ENCODE results near the gene UIMC1. TPM values are rescaled to one million over a fixed set of nuclear protein-coding genes. Genes with fewer than 3 reads are reported as not detected.
"Not testable (repeated sequence)": the region's sequence is repeated elsewhere in the genome, so short reads cannot be mapped to it uniquely, and the experiment has no call there.

Gene UIMC1
- total and polyA plus RNA-seq, 8 donors = 11.6 to 81.7 (median 33.2) TPM

- TF ChIP-seq POLR2AphosphoS5 (IDR thresholded peaks at IDR 0.05) = no peak
- no peak for TF ChIP-seq EP300 (IDR thresholded peaks at IDR 0.05)
- no peak for TF ChIP-seq POLR2A (IDR thresholded peaks at IDR 0.05)
- TF ChIP-seq, protein P1, sequence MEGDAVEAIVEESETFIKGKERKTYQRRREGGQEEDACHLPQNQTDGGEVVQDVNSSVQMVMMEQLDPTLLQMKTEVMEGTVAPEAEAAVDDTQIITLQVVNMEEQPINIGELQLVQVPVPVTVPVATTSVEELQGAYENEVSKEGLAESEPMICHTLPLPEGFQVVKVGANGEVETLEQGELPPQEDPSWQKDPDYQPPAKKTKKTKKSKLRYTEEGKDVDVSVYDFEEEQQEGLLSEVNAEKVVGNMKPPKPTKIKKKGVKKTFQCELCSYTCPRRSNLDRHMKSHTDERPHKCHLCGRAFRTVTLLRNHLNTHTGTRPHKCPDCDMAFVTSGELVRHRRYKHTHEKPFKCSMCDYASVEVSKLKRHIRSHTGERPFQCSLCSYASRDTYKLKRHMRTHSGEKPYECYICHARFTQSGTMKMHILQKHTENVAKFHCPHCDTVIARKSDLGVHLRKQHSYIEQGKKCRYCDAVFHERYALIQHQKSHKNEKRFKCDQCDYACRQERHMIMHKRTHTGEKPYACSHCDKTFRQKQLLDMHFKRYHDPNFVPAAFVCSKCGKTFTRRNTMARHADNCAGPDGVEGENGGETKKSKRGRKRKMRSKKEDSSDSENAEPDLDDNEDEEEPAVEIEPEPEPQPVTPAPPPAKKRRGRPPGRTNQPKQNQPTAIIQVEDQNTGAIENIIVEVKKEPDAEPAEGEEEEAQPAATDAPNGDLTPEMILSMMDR (IDR thresholded peaks at IDR 0.05) = no peak
- no peak for DNase-seq
- Histone ChIP-seq H3K4me3 (no peak overlapping the region), H3K9me3 (no peaks in the 10 kb centered on the region), H3K27me3 (no peaks in the 10 kb centered on the region), H3K36me3 (no peaks in the 10 kb centered on the region), H3K27ac (no peak overlapping the region), H3K4me1 (peaks cover 12 to 59% (median 33%) of the 10 kb centered on the region in 4 donors)
- intact Hi-C loops (cut with DNase I; ENCODE audit: low total_unique reads) = no loop called here
- WGBS, 5 donors = 69 to 74% (median 71%) methylated on average over 5 of the region's 5 CpGs
Observed at GRCh38 chr5:177003649-177004048, 2.9 kb downstream of the UIMC1 start.

GRCh38 chr5:176999526-176999925 lies 7.1 kb downstream of the UIMC1 start:
- DNase-seq; H3K4me3 ChIP-seq; H3K27me3 ChIP-seq; H3K27ac ChIP-seq; intact Hi-C loops (cut with DNase I; ENCODE audit: low total_unique reads); H3K9me3 ChIP-seq; H3K36me3 ChIP-seq: not testable (repeated sequence)
- peaks cover 15 to 80% (median 34%) of the 10 kb centered on the region in 4 donors for H3K4me1 ChIP-seq

DNA sequence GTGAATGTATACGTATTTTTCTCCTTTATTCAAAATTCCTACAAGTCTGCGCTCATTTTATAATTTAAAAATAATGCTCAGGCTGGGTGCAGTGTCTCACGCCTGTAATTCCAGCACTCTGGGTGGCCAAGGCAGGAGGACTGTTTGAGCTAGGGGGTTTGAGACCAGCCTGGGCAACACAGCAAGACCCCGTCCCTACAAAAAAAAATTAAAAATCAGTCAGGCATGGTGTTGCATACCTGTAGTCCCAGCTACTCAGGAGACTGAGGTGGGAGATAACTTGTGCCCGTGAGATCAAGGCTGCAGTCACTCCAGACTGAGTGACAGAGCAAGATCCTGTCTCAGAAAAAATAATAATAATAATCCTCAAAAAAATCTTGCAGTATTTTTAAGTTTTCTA lies 7.8 kb downstream of the UIMC1 start:
- Histone ChIP-seq H3K4me3 (no peak overlapping the region), H3K9me3 (no peaks in the 10 kb centered on the region), H3K27me3 (no peaks in the 10 kb centered on the region), H3K4me1 (peaks cover 10 to 79% (median 29%) of the 10 kb centered on the region in 4 donors), H3K36me3 (peaks cover 0 to 3% (median 0%) of the 10 kb centered on the region in 4 donors), H3K27ac (no peak overlapping the region)
- DNase-seq = no peak
- intact Hi-C loops (cut with DNase I; ENCODE audit: low total_unique reads) = no loop called here
- 94 to 97% (median 97%) methylated on average over 5 of the region's 5 CpGs for WGBS, 5 donors
- TF ChIP-seq EP300 (IDR thresholded peaks at IDR 0.05) (no peak), POLR2A (IDR thresholded peaks at IDR 0.05) (no peak), POLR2AphosphoS5 (IDR thresholded peaks at IDR 0.05) (no peak)
- TF ChIP-seq, protein P1 (IDR thresholded peaks at IDR 0.05) = no peak

DNA sequence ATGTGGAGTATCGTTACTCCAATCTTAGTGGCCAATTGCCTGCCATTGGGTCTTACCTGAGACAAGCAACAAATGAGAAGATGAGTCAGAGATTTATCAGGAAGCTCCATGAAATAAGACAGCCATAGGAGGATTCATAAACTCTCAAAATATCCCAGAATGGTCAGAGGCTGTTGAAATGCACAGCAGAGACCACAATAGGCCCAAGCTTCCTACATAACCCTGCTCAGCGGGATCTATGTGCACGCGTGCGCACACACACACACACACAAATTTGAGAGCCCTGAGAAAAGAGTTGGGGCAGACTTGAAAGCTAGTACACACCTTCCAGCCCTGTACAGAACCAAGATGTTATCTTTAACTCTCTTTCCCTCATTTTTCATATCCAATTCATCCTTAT lies 9.8 kb downstream of the UIMC1 start:
- intact Hi-C loops (cut with DNase I; ENCODE audit: low total_unique reads) = no loop called here
- 93 to 96% (median 95%) methylated on average over 5 of the region's 5 CpGs for whole genome bisulfite sequencing, 5 donors
- H3K4me3 ChIP-seq = no peak overlapping the region
- H3K27ac ChIP-seq = peak overlapping the region in 3 of 5 donors; percentile 8 to 63 (median 25)
- TF ChIP-seq POLR2A (IDR thresholded peaks at IDR 0.05) (no peak), POLR2AphosphoS5 (IDR thresholded peaks at IDR 0.05) (no peak), EP300 (IDR thresholded peaks at IDR 0.05) (no peak)
- TF ChIP-seq, protein P1 (IDR thresholded peaks at IDR 0.05) = no peak
- H3K4me1 ChIP-seq = peaks cover 5 to 79% (median 25%) of the 10 kb centered on the region in 4 donors
- H3K9me3 ChIP-seq = no peaks in the 10 kb centered on the region
- peaks cover 0 to 3% (median 0%) of the 10 kb centered on the region in 4 donors for H3K36me3 ChIP-seq
- no peak for DNase-seq
- no peaks in the 10 kb centered on the region for H3K27me3 ChIP-seq

DNA sequence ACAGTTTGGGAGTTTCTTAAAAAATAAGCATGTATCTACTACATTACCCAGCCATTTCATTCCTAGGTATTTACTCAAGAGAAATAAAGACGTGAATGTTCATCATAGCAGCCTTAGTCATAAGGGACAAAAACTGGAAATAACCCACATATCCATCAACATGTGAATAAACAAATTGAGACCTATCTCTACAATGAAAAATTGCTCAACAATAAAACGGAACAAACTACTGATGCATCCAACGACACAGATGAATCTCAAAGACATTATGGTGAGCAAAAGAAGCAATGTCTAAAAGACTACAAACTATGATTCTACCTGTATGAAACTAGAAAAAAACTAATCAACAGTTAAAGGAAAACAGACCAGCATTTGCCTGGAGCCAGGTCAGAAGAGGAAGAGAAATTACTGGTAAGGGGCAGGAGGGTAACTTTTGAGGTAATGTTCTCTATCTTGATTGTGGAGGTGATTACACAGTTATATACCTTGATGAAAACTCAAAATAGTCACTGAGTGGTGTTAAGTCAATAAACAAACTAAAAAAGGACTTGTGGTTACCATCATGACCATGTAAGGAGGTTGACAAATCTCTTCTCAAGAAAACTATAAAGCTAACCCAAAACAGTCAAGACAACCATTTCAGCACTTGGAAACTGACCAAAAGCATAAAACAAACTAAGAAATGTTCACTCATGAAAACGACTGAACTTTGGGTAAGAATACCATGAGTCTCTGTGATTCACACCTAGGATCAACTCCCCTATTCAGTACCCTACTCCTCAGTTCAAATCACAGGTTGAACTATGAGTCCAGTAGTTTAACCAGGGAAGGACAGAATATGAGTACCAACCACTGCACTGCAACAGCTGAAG lies 10.4 kb downstream of the UIMC1 start:
- intact Hi-C loops (cut with DNase I; ENCODE audit: low total_unique reads) = no loop called here
- 45 to 52% (median 50%) methylated on average over 4 of the region's 4 CpGs for WGBS, 5 donors
- H3K27ac ChIP-seq = peak overlapping the region in 4 of 5 donors; percentile 27 to 81 (median 68)

More for the DNA sequence above, 10.4 kb downstream of the UIMC1 start:
- Histone ChIP-seq H3K4me1 (peaks cover 5 to 74% (median 26%) of the 10 kb centered on the region in 4 donors), H3K4me3 (no peak overlapping the region), H3K27me3 (no peaks in the 10 kb centered on the region), H3K9me3 (no peaks in the 10 kb centered on the region), H3K36me3 (peaks cover 0 to 3% (median 0%) of the 10 kb centered on the region in 4 donors)
- DNase-seq = no peak
- TF ChIP-seq POLR2AphosphoS5 (IDR thresholded peaks at IDR 0.05) = no peak
- no peak for TF ChIP-seq POLR2A (IDR thresholded peaks at IDR 0.05)
- TF ChIP-seq, protein P1 (IDR thresholded peaks at IDR 0.05) = no peak
- no peak for TF ChIP-seq EP300 (IDR thresholded peaks at IDR 0.05)

All from stomach (tissue), 9 donors.